WI38 (cell line): ENCODE data around the gene GPC1.

Experiments used
- H3K4me3 ChIP-seq: 2 replicates; pipeline ENCODE4 v1.5.1; 2011; ENCODE audit warnings: low read depth, mild to moderate bottlenecking, control low read depth, low read length
- TF ChIP-seq, protein P1 (sequence below): IDR thresholded peaks from 2 replicates; pipeline ENCODE4 v1.5.1; 2012; ENCODE audit warnings: low read depth, mild to moderate bottlenecking, control low read depth, low read length

The GPC1 gene

DNA sequence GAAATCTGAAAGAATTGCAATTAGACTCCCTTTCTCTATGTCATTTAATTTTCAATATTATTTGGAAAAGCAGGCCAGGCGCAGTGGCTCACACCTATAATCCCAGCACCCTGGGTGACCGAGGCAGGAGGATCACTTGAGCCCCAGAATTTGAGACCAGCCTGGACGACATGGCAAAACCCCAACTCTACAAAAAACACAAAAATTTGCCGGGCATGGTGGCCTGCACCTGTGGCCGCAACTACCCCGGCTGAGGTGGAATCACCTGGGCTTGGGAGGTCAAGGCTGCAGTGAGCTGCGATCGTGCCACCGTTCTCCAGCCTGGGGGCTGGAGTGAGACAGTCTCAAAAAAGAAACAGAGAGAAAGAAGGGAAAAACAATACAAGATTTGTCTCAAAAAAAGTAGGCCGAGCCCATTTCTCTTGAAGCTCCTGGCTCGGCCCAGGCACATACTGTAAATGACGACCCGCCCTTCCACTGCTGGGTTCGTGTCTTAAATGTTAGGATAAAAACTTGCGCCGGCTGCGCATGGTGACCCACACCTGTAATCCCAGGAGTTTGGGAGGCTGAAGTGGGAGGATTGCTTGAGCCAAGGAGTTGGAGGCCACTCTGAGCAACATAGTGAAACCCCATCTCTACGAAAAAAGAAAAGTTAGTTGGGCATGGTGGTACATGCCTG, 31.1 kb upstream of the GPC1 start:
- H3K4me3 ChIP-seq: no peak overlapping the region
- TF ChIP-seq, protein P1, sequence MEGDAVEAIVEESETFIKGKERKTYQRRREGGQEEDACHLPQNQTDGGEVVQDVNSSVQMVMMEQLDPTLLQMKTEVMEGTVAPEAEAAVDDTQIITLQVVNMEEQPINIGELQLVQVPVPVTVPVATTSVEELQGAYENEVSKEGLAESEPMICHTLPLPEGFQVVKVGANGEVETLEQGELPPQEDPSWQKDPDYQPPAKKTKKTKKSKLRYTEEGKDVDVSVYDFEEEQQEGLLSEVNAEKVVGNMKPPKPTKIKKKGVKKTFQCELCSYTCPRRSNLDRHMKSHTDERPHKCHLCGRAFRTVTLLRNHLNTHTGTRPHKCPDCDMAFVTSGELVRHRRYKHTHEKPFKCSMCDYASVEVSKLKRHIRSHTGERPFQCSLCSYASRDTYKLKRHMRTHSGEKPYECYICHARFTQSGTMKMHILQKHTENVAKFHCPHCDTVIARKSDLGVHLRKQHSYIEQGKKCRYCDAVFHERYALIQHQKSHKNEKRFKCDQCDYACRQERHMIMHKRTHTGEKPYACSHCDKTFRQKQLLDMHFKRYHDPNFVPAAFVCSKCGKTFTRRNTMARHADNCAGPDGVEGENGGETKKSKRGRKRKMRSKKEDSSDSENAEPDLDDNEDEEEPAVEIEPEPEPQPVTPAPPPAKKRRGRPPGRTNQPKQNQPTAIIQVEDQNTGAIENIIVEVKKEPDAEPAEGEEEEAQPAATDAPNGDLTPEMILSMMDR: no peak

DNA sequence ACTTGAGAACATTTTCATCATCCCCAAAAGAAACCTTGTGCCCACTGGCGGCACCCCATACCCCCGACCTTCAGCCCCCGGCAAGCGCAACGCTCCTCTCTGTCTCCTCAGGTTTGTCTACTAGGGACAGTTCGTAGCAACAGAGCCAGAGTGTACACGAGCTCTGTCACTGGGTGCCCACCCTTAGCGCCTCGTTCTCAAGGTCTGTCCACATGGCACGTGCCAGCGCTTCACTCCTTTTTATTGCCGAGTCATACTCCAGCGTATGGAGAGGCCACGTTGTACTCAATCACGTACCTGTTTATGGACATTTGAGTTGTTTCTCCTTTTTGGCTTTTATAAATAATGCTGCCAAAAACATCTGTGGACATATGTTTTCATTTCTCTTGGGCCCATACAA, 30.3 kb upstream of the GPC1 start:
- TF ChIP-seq, protein P1: no peak
- no peak overlapping the region for H3K4me3 ChIP-seq

DNA sequence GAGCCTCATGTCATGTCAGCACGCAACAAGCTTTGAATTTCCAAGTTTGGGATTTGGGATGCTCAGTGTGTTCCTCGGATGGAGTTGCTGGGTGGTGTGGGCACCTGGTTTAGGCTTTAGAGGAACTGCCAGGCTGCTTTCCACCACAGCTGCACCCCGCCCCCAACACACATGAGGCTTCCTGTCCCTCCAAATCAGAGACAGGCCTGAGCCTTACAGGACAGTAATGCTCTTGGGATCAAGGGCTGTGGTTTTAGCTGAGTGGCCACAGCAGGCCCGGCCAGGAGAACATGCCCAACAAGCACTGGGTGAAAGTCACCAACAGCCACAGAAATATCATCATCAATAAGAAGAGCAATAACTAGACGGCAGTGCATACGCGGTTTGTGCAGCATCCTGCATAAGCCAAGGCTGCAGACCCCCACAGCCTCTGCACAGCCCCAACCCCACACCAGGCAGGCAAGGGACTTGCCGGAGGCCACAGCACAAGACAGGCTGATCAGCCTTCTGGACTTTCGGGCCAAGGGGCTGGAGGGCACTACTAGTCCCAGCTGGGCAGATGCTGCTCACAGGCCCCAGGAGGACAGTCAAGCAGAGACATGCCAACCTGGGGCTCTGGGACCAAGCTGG, 29.7 kb upstream of the GPC1 start:
- H3K4me3 ChIP-seq: no peak overlapping the region
- TF ChIP-seq, protein P1: no peak

DNA sequence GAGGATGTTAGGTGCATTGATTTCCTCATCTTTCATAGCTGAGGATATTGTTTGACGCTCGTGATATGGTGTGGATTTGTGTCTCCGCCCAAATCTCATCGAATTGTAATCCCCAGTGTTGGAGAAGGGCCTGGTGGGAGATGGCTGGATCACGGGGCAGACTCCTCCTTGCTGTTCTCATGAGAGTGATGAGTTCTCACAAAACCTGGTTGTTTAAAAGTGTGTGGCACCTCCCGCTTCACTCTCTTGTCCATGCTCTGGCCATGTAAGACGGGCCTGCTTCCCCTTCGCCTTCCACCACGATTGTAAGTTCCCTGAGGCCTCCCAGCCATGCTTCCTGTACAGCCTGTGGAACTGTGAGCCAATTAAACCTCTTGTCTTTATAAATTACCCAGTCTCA, 28.4 kb upstream of the GPC1 start:
- TF ChIP-seq, protein P1: no peak
- H3K4me3 ChIP-seq: no peak overlapping the region

DNA sequence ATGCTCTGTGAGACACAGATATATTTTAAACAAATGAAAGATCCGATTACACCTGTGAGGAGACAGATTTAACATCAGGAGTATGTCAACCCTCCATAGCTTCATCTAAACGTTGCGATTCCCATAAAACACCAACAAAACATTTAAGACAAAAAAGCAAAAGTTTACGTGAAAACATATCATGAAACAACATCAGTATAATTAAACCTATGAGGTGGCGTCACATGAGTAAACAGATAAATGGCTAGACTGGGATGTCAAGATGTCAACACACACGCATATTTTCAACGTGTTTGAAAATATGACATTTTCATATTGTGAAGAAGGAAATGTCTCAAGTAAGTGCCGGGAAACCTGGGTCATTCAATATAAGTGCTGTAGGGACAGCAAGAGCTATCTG, 25.5 kb upstream of the GPC1 start:
- TF ChIP-seq, protein P1: no peak
- H3K4me3 ChIP-seq: no peak overlapping the region

DNA sequence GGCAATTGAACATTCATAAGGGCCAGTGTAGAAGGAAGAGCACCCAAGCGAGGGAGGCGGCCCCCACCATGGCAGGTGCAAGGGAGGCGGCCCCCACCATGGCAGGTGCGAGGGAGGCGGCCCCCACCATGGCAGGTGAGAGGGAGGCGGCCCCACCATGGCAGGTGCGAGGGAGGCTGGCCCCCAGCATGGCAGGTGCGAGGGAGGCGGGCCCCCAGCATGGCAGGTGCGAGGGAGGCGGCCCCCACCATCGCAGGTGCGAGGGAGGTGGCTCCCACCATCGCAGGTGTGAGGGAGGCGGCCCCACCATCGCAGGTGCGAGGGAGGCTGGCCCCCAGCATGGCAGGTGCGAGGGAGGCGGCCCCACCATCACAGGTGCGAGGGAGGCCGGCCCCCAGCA, 24.7 kb upstream of the GPC1 start:
- TF ChIP-seq, protein P1: no peak

DNA sequence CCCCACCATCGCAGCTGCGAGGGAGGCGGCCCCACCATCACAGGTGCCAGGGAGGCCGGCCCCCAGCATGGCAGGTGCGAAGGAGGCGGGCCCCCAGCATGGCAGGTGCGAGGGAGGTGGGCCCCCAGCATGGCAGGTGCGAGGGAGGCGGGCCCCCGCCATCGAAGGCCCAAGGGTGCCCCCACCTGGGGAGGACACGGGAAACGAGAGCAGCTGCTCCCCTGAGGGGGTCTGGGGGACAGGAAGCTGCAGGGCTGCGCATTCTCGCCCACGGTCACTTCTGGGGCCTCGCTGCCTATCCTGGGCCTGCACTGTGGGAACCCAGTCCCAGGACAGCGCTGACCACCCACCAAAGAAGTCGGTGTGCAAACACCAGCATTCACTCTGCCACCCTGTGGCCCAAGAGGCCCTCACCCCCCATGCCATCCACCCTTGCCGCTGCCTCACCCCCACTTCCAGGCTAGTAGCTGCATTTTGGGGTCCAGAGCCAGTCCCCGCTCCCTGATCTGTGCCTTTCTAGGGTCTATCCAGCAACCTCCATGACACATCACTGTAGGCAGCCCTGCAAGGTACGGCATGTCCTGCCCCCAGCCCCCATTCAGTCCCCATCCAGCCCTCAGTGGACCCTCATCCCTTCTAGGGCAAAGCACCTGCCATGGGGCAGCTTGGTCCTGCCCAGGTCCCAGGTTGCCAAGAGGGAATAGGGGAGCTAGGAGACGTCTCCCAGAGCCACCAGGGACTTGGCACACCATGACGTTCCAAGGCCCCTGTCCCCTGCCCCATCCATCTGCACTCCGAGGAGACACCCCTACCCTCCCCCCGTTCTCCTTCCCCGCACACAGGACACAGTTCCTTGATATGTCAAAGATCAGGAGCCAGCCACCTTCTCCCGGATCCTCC, 24.0 kb upstream of the GPC1 start:
- no peak overlapping the region for H3K4me3 ChIP-seq
- TF ChIP-seq, protein P1: no peak

More for the DNA sequence above, 24.7 kb upstream of the GPC1 start:
- no peak overlapping the region for H3K4me3 ChIP-seq
